Colon (tissue), 2 donors: ENCODE measurements around the gene LTO1.
"Not testable (repeated sequence)": the region's sequence is repeated elsewhere in the genome, so short reads cannot be mapped to it uniquely, and the experiment has no call there.

ENCODE experiments used
- FAIRE-seq: peaks from 2 replicates; lab custom pipeline; 2012; peaks lifted over from hg19 to GRCh38; lab: Jason Lieb, UNC
- donor health status: control.
- donor health status: control.

The LTO1 gene

DNA sequence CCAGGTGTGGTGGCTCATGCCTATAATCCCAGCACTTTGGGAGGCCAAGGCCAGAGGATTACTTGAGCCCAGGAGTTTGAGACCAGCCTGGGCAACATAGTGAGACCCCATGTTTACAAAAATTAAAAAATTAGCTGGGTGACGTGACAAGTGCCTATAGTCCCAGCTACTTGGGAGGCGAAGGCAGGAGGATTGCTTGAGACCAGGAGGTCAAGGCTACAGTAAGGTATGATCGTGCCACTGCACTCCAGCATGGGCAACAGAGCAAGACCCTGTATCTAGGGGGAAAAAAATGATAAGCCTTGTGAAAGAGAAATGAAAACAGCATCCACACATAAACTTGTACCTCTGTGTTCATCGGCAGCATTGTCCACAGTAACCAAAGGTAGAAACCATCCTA is 42.3 kb downstream of the LTO1 start:
- no peak for FAIRE-seq

GRCh38 chr11:69630424-69630823 is 44.7 kb downstream of the LTO1 start:
- no peak for FAIRE-seq

- no peak for FAIRE-seq
These were observed 45.1 kb downstream of the LTO1 start for GRCh38 chr11:69630017-69630416.

- no peak for FAIRE-seq
These were observed 47.6 kb downstream of the LTO1 start for GRCh38 chr11:69627551-69627950.

GRCh38 chr11:69625476-69625875 is 49.7 kb downstream of the LTO1 start:
- no peak for FAIRE-seq

GRCh38 chr11:69624293-69624692 is 50.9 kb downstream of the LTO1 start:
- FAIRE-seq: no peak

DNA sequence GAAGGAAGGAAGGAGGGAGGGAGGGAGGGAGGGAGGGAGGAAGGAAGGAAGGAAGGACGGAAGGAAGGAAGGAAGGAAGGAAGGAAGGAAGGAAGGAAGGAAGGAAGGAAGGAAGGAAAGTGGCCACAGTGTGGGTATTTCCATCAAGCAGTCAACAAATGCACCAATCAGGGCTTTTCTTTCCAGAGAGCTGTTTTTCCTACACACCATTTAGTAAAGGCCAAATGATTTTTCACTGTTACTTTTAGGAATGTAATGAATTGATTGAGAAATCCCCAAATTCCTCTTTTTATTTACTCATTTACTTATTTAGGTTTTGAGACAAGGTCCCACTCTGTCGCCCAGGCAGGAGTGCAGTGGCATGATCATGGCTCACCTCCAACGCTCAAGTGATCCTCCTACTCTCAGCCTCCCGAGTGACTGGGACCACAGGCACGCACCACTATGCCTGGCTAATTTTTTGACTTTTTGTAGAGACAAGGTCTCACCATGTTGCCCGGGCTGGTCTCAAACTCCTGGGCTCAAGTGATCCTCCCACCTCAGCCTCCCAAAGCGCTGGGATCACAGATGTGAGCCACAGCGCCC is 53.0 kb downstream of the LTO1 start:
- not testable (repeated sequence) for FAIRE-seq

DNA sequence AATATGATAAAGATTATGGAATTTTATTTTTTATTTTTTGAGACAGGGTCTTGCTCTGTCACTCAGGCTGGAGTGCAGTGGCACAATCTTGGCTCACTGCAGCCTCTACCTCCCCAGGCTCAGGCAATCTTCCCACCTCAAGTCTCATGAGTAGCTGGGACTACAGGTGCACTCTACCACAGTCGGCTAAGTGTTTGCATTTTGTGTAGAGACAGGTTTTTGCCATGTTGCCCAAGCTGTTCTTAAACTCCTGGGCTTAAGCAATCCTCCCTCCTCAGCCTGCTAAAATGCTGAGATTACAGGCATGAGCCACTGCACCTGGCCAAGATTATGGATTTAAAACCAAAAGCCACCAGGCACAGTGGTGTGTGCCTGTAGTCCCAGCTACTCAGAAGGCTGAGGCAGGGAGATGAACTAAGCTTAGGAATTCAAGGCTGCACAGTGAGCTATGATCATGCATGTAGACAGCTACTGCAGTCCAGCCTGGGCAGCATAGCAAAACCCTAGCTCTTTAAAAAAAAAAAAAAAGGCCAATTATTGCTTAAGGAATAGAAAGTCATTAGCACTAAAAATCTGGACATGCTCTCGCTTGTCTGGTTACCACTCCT is 54.4 kb downstream of the LTO1 start:
- no peak for FAIRE-seq

DNA sequence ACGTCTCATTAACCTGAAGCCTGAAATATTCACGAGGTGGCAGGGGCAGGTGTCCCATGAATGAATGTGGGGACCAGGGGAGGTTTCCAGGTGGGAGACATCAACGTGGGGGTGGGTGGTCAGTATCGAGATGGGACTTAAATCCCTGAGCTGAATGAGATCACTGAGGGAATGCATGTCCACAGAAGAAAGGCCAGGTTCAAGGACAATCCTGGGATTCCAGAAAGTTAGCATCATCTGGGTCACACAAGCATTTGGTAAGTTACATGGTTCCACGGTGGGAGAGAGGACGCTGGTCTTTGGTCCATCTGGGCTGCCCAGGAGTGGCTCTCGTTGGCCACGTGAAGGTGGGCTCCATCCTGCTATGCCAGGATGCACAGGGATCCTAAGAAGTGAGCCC is 56.9 kb downstream of the LTO1 start:
- no peak for FAIRE-seq

GRCh38 chr11:69617682-69618081 is 57.5 kb downstream of the LTO1 start:
- no peak for FAIRE-seq

- no peak for FAIRE-seq
These were observed 57.9 kb downstream of the LTO1 start for GRCh38 chr11:69617220-69617619.
